ENCODE data around the gene KLHDC7A. TPM values are rescaled to one million over a fixed set of nuclear protein-coding genes. Genes with fewer than 3 reads are reported as not detected.

Gene KLHDC7A
- polyA plus RNA-seq, 1 donor from 2014 or later: 0.04 TPM

DNA sequence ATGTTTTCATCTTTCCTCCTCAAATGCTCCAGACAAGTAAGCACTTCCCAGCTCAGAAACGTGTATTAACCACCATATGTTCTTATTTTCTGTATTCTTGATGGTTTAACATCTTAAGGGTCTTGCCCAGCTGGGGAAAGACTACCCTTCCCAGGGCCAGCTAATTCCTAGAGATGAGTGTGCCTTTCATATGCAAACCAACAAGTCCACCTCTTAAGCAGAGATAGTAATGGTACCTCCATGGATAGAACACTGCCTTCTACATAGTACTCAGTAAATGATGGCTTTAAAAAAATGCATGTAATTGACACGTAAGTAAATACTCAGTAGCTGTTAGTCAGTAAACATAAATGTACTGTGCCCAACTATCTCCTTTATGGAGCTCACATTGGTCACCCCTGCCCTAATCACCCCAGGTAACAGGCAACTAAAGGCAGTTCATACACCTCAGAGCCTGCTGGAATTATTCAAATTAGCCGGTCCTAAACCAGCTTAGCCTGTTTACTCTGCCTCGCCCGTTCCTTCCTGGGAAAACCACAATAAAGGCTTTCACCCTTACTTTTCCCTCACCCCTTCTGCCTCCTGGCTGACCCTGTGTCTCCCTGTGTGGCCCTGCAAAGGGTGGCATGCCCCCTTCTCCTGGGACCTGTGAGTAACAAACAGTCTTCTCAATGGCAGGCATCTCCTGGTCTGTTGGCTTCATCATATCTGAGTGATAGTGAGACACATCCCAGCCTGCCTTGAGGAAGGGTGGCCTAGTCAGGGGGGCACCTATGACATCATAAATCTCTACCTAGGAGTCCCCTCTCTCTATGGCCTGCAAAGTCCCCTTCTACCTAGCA lies 40.1 kb upstream of the KLHDC7A start:
- H3K9me3 ChIP-seq (ENCODE audit: low read length): no peaks in the 10 kb centered on the region

DNA sequence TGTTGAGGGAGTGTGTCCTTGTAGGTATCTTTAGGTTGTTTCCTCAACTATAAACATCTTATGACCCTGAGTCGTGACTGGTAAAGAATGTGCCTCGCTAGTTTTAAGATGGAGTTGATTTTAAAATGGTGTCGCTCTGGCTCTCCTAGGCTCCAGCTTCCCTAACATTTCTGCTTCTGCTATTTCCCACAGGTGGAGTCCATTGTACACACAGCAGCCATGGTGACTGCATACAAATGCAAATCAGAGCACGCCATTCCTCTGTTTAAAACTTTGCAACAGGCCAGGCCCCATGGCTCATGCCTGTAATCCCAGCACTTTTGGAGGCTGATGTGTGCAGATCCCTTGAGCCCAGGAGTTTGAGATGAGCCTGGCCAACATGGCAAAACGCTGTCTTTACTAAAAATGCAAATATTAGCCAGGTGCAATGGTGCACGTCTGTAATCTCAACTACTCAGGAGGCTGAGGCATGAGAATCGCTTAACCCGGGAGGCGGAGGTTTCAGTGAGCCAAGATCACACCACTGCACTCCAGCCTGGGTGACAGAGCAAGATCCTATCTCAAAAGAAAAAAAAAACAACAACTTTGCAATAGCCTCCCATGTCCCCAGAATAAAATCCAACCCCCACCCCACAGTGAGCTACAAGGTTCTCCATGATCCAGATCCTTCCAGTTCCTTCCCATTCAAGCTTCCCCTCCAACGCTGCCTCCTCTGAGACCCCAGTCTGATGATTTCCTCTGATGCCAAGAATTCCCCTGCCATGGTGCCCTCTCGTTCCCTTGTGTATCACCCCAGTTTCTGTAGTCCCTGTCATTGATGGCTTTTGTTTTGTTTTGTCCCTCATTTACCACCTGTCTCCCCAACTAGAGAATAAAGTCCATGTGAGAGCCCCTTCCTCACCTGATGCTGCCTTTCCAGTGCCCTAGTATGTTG lies 36.9 kb upstream of the KLHDC7A start:
- Histone ChIP-seq H2AFZ (ENCODE audit: low read depth, low read length) (no peak overlapping the region), H4K20me1 (ENCODE audit: insufficient read depth) (no peaks in the 10 kb centered on the region), H3K27me3 (ENCODE audit: insufficient read depth, low read depth, low read length) (no peaks in the 10 kb centered on the region), H3K4me3 (ENCODE audit: low read length) (no peak overlapping the region), H3K4me2 (ENCODE audit: low read length) (no peak overlapping the region), H3K9ac (ENCODE audit: low read length) (no peak overlapping the region), H3F3A (ENCODE audit: insufficient read depth, low read length, poor library complexity, severe bottlenecking) (no peaks in the 10 kb centered on the region), H3K27ac (ENCODE audit: low read length) (no peak overlapping the region), H3K9me3 (ENCODE audit: low read length) (no peaks in the 10 kb centered on the region), H3K79me2 (replicated peaks; ENCODE audit: insufficient read depth, low read length) (no peaks in the 10 kb centered on the region), H3K36me3 (ENCODE audit: insufficient read depth, low read length) (no peaks in the 10 kb centered on the region), H3K9me2 (ENCODE audit: insufficient read depth, low read length) (no peaks in the 10 kb centered on the region)
- no peak for TF ChIP-seq EP300 (conservative IDR thresholded peaks at IDR 0.05; ENCODE audit: poor library complexity, severe bottlenecking)
- no peak for TF ChIP-seq MXI1 (conservative IDR thresholded peaks at IDR 0.05; ENCODE audit: poor library complexity, severe bottlenecking)

More for the DNA sequence above, 40.1 kb upstream of the KLHDC7A start:
- H3F3A ChIP-seq (ENCODE audit: insufficient read depth, low read length, poor library complexity, severe bottlenecking): no peaks in the 10 kb centered on the region
- H4K20me1 ChIP-seq (ENCODE audit: insufficient read depth): no peaks in the 10 kb centered on the region
- H3K36me3 ChIP-seq (ENCODE audit: insufficient read depth, low read length): no peaks in the 10 kb centered on the region
- no peaks in the 10 kb centered on the region for H3K79me2 ChIP-seq (replicated peaks; ENCODE audit: insufficient read depth, low read length)
- no peak overlapping the region for H2AFZ ChIP-seq (ENCODE audit: low read depth, low read length)
- no peak overlapping the region for H3K9ac ChIP-seq (ENCODE audit: low read length)
- H3K27me3 ChIP-seq (ENCODE audit: insufficient read depth, low read depth, low read length): no peaks in the 10 kb centered on the region
- no peak overlapping the region for H3K4me3 ChIP-seq (ENCODE audit: low read length)
- no peaks in the 10 kb centered on the region for H3K9me2 ChIP-seq (ENCODE audit: insufficient read depth, low read length)
- H3K27ac ChIP-seq (ENCODE audit: low read length): no peak overlapping the region
- H3K4me2 ChIP-seq (ENCODE audit: low read length): no peak overlapping the region
- TF ChIP-seq SMC3 (conservative IDR thresholded peaks at IDR 0.05; ENCODE audit: poor library complexity): no peak
- no peak for TF ChIP-seq TAF1 (IDR thresholded peaks at IDR 0.05; ENCODE audit: low read depth)
- no peak for TF ChIP-seq MXI1 (conservative IDR thresholded peaks at IDR 0.05; ENCODE audit: poor library complexity, severe bottlenecking)
- no peak for TF ChIP-seq POLR2AphosphoS5 (IDR thresholded peaks at IDR 0.05)
- TF ChIP-seq EZH2 (IDR thresholded peaks at IDR 0.05; ENCODE audit: borderline replicate concordance, insufficient read depth, low read length, poor library complexity, severe bottlenecking): no peak
- TF ChIP-seq RAD21 (conservative IDR thresholded peaks at IDR 0.05): no peak
- no peak for TF ChIP-seq CTCF (IDR thresholded peaks at IDR 0.05; ENCODE audit: poor library complexity, severe bottlenecking)
- TF ChIP-seq, protein P1, sequence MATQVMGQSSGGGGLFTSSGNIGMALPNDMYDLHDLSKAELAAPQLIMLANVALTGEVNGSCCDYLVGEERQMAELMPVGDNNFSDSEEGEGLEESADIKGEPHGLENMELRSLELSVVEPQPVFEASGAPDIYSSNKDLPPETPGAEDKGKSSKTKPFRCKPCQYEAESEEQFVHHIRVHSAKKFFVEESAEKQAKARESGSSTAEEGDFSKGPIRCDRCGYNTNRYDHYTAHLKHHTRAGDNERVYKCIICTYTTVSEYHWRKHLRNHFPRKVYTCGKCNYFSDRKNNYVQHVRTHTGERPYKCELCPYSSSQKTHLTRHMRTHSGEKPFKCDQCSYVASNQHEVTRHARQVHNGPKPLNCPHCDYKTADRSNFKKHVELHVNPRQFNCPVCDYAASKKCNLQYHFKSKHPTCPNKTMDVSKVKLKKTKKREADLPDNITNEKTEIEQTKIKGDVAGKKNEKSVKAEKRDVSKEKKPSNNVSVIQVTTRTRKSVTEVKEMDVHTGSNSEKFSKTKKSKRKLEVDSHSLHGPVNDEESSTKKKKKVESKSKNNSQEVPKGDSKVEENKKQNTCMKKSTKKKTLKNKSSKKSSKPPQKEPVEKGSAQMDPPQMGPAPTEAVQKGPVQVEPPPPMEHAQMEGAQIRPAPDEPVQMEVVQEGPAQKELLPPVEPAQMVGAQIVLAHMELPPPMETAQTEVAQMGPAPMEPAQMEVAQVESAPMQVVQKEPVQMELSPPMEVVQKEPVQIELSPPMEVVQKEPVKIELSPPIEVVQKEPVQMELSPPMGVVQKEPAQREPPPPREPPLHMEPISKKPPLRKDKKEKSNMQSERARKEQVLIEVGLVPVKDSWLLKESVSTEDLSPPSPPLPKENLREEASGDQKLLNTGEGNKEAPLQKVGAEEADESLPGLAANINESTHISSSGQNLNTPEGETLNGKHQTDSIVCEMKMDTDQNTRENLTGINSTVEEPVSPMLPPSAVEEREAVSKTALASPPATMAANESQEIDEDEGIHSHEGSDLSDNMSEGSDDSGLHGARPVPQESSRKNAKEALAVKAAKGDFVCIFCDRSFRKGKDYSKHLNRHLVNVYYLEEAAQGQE (IDR thresholded peaks at IDR 0.05; ENCODE audit: borderline replicate concordance): no peak
- TF ChIP-seq EP300 (conservative IDR thresholded peaks at IDR 0.05; ENCODE audit: poor library complexity, severe bottlenecking): no peak
